ENCODE data around the gene SNRPE. TPM values are rescaled to one million over a fixed set of nuclear protein-coding genes. Genes with fewer than 3 reads are reported as not detected.

Gene SNRPE
- total and polyA plus RNA-seq, 2 of the 13 experiments (the other 11 are each of a cell fraction or from before 2014, with no cell fraction given), result 146 to 281 TPM

DNA sequence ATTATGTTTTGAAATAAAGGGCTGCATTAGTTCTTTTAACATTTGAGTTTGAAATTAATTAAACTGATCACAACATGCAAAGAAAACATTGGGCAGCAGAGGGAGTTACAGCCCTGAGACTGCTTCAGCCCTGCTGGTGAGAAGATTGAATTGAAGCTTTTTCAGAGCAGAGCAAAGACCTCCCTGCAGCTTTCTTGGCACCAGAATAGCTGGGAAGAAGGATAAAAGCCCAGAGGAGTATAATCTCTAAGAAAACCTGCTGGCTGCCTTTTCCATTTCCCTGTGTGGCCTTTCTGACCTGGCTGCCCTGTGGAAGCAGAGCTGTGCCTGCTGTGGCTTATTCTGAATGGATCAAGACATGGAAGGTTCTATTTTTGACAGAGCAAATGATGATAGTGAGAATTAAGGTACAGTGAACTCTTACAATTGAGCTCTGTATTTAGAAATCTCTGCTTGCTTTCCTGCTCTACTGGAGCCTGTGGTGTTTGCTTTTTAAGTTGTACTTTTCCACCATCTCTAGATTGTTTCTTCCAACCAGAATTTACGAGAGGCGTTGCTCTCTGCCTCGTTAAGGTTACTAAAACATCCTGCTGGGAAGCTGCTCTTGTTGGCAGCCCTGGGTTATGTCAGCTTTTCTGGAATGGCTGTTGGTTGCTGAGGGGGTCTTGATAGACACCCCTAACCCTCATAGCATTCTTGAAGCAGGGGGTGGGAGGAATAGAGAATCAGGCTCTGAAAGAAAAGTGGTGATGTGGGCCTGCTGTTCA, 9.9 kb downstream of the SNRPE start (continued):
- peak; percentile 94 for TF ChIP-seq SMC3 (IDR thresholded peaks at IDR 0.05; ENCODE audit: low read length)
- TF ChIP-seq ZNF431 (CRISPR knock-in tag; IDR thresholded peaks at IDR 0.05; ENCODE audit: borderline replicate concordance, low read depth), result no peak
- TF ChIP-seq SOX13 (IDR thresholded peaks at IDR 0.05), result no peak
- TF ChIP-seq SOX13 (CRISPR knock-in tag; conservative IDR thresholded peaks at IDR 0.05 in 1 of 2, IDR thresholded peaks at IDR 0.05 in 1 of 2), result no peak
- TF ChIP-seq, protein P1, sequence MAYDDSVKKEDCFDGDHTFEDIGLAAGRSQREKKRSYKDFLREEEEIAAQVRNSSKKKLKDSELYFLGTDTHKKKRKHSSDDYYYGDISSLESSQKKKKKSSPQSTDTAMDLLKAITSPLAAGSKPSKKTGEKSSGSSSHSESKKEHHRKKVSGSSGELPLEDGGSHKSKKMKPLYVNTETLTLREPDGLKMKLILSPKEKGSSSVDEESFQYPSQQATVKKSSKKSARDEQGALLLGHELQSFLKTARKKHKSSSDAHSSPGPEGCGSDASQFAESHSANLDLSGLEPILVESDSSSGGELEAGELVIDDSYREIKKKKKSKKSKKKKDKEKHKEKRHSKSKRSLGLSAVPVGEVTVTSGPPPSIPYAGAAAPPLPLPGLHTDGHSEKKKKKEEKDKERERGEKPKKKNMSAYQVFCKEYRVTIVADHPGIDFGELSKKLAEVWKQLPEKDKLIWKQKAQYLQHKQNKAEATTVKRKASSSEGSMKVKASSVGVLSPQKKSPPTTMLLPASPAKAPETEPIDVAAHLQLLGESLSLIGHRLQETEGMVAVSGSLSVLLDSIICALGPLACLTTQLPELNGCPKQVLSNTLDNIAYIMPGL (CRISPR knock-in tag; IDR thresholded peaks at IDR 0.05; ENCODE audit: borderline replicate concordance in 1 of 2, low read depth in 1 of 2), result 0 out of 4 replicates have a peak, but pooled peaks of 1 of the 2 experiments have one; percentile 30
- no peak for TF ChIP-seq HIVEP1 (CRISPR knock-in tag; IDR thresholded peaks at IDR 0.05)
- no peak for TF ChIP-seq TAF1 (CRISPR knock-in tag; IDR thresholded peaks at IDR 0.05)
- TF ChIP-seq, protein P2, sequence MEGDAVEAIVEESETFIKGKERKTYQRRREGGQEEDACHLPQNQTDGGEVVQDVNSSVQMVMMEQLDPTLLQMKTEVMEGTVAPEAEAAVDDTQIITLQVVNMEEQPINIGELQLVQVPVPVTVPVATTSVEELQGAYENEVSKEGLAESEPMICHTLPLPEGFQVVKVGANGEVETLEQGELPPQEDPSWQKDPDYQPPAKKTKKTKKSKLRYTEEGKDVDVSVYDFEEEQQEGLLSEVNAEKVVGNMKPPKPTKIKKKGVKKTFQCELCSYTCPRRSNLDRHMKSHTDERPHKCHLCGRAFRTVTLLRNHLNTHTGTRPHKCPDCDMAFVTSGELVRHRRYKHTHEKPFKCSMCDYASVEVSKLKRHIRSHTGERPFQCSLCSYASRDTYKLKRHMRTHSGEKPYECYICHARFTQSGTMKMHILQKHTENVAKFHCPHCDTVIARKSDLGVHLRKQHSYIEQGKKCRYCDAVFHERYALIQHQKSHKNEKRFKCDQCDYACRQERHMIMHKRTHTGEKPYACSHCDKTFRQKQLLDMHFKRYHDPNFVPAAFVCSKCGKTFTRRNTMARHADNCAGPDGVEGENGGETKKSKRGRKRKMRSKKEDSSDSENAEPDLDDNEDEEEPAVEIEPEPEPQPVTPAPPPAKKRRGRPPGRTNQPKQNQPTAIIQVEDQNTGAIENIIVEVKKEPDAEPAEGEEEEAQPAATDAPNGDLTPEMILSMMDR (CRISPR knock-in tag; IDR thresholded peaks at IDR 0.05), result peak; percentile 70

All from HepG2 (cell line).